Sigmoid colon (tissue), 7 donors: ENCODE measurements around the gene WSB1. TPM values are rescaled to one million over a fixed set of nuclear protein-coding genes. Genes with fewer than 3 reads are reported as not detected.
"Not testable (repeated sequence)": the region's sequence is repeated elsewhere in the genome, so short reads cannot be mapped to it uniquely, and the experiment has no call there.

Experiments
- DNase-seq: peaks from one replicate; pipeline ENCODE4 v3.0.0-alpha.2; 2019
- H3K27ac ChIP-seq, 4 donors: fragments of 200-600 bp; sonication (generic); one replicate each; pipeline ENCODE4 v1.5.1; 2016 to 2019; ENCODE audit warnings: mild to moderate bottlenecking in 1 of 4
- H3K27me3 ChIP-seq, 3 donors: fragments of 200-600 bp; sonication (generic); one replicate each; pipeline ENCODE4 v1.5.1; 2019; ENCODE audit warnings: mild to moderate bottlenecking in 1 of 3
- H3K36me3 ChIP-seq, 4 donors: fragments of 200-600 bp; sonication (generic); one replicate each; pipeline ENCODE4 v1.5.1; 2016 to 2019
- H3K4me1 ChIP-seq, 4 donors: fragments of 200-600 bp; sonication (generic); one replicate each; pipeline ENCODE4 v1.5.1; 2017 to 2019
- H3K4me3 ChIP-seq, 4 donors: fragments of 200-600 bp; sonication (generic); one replicate each; pipeline ENCODE4 v1.5.1; 2017 to 2019; ENCODE audit warnings: mild to moderate bottlenecking in 2 of 4, moderate library complexity in 1 of 4
- H3K9me3 ChIP-seq, 4 donors: fragments of 200-600 bp in 3 of 4; sonication (generic) in 3 of 4; one replicate each; pipeline versions ENCODE4 v1.5.1 to v1.6.1; 2013 to 2019
- CTCF ChIP-seq, 4 experiments: fragments of 450-650 bp in 3 of 4; fragments of 200-600 bp in 1 of 4; IDR thresholded peaks; one replicate each; pipeline ENCODE4 v1.5.1; 2016 to 2019; ENCODE audit warnings: antibody characterized with exemption in 4 of 4, mild to moderate bottlenecking in 3 of 4, moderate library complexity in 2 of 4
- EP300 ChIP-seq, 4 donors: sonication (generic); formaldehyde crosslinking; IDR thresholded peaks; one replicate each; pipeline ENCODE4 v1.6.1; 2017; ENCODE audit warnings: antibody characterized with exemption in 4 of 4
- POLR2A ChIP-seq, 2 donors: fragments of 450-650 bp; IDR thresholded peaks; one replicate each; pipeline ENCODE4 v1.6.1; 2016; ENCODE audit warnings: antibody characterized with exemption in 2 of 2, mild to moderate bottlenecking in 2 of 2, moderate library complexity in 2 of 2
- POLR2AphosphoS5 ChIP-seq, 4 donors: sonication (generic); formaldehyde crosslinking; IDR thresholded peaks; one replicate each; pipeline ENCODE4 v1.6.1; 2017; ENCODE audit warnings: antibody characterized with exemption in 4 of 4
- WGBS, 2 donors: extraction: QIAGEN DNeasy Blood & Tissue Kit; methylation state at CpG; one replicate each; pipeline ENCODE4 v1.1.7; 2013; 5-methylcytosine and 5-hydroxymethylcytosine counted together
- intact Hi-C: fragments of 100-400 bp; cut with DNase I; formaldehyde crosslinking; loops from one replicate; pipeline ENCODE4 v1.15.1; 2023
- polyA plus RNA-seq, 3 donors: library from polyadenylated mRNA; stranded (reverse); fragments of 200-250 nt; gene quantifications; one replicate each; pipeline ENCODE4 v1.2.3, GENCODE V29; 2013
- total RNA-seq, 4 donors: library from RNA; depleted of rRNA; stranded (reverse); fragments of >200 nt; gene quantifications; one replicate each; pipeline ENCODE4 v1.1.0, GENCODE V29; 2016
- donor health status: healthy with polysubstance abuse.
- donor health status: Bipolar disorder and iron deficiency.
- donor health status: healthy.

WSB1 gene
- total and polyA plus RNA-seq, 7 donors, result 23.4 to 240 (median 111) TPM

GRCh38 chr17:27247071-27247957, 46.6 kb upstream of the WSB1 start:
- H3K4me1 ChIP-seq, result peaks cover 0 to 52% (median 45%) of the 10 kb centered on the region in 4 donors
- TF ChIP-seq EP300 (IDR thresholded peaks at IDR 0.05), result peak in 2 of 4 donors; percentile 50 to 57
- TF ChIP-seq POLR2A (IDR thresholded peaks at IDR 0.05), result no peak
- TF ChIP-seq POLR2AphosphoS5 (IDR thresholded peaks at IDR 0.05), result peak; percentile 36 to 85 (median 68)
- no peaks in the 10 kb centered on the region for H3K9me3 ChIP-seq
- 12 to 47% methylated on average over 7 of the region's 7 CpGs for WGBS, 2 donors
- DNase-seq, result peak; percentile 87
- intact Hi-C loops, result no loop called here
- H3K27ac ChIP-seq, result peak overlapping the region; percentile 43 to 84 (median 83)
- no peaks in the 10 kb centered on the region for H3K27me3 ChIP-seq
- H3K36me3 ChIP-seq, result no peaks in the 10 kb centered on the region
- no peak overlapping the region for H3K4me3 ChIP-seq

- intact Hi-C loops, result no loop called here
- WGBS, 2 donors, result 47 to 87% methylated on average over 3 of the region's 3 CpGs
- TF ChIP-seq EP300 (IDR thresholded peaks at IDR 0.05) (no peak), POLR2AphosphoS5 (IDR thresholded peaks at IDR 0.05) (no peak), CTCF (IDR thresholded peaks at IDR 0.05) (no peak), POLR2A (IDR thresholded peaks at IDR 0.05) (no peak)
- no peaks in the 10 kb centered on the region for H3K36me3 ChIP-seq
- H3K9me3 ChIP-seq, result no peaks in the 10 kb centered on the region
- H3K27me3 ChIP-seq, result no peaks in the 10 kb centered on the region
- H3K4me1 ChIP-seq, result peaks cover 0 to 47% (median 42%) of the 10 kb centered on the region in 4 donors
- no peak overlapping the region for H3K4me3 ChIP-seq
- peak overlapping the region; percentile 43 to 84 (median 83) for H3K27ac ChIP-seq
- DNase-seq, result no peak
These were observed 46.0 kb upstream of the WSB1 start for GRCh38 chr17:27247958-27248342.

- H3K36me3 ChIP-seq, DNase-seq, H3K4me3 ChIP-seq, H3K9me3 ChIP-seq, intact Hi-C loops, H3K27me3 ChIP-seq: not testable (repeated sequence)
- Histone ChIP-seq H3K4me1 (peaks cover 0 to 30% (median 25%) of the 10 kb centered on the region in 4 donors), H3K27ac (peak overlapping the region in 3 of 4 donors; percentile 10 to 54 (median 11))
- 71 to 84% methylated on average over 1 of the region's 1 CpG for WGBS, 2 donors
These were observed 43.1 kb upstream of the WSB1 start for GRCh38 chr17:27250791-27251190.

GRCh38 chr17:27254802-27255201, 39.1 kb upstream of the WSB1 start:
- H3K36me3 ChIP-seq, H3K4me3 ChIP-seq, intact Hi-C loops, H3K27me3 ChIP-seq, H3K9me3 ChIP-seq, DNase-seq, H3K27ac ChIP-seq: not testable (repeated sequence)
- H3K4me1 ChIP-seq, result peaks cover 0 to 27% (median 15%) of the 10 kb centered on the region in 4 donors
- 76 to 86% methylated on average over 4 of the region's 4 CpGs for WGBS, 2 donors

GRCh38 chr17:27256225-27257030, 37.5 kb upstream of the WSB1 start:
- no peaks in the 10 kb centered on the region for H3K9me3 ChIP-seq
- no peaks in the 10 kb centered on the region for H3K36me3 ChIP-seq
- peaks cover 0 to 21% (median 15%) of the 10 kb centered on the region in 4 donors for H3K4me1 ChIP-seq
- DNase-seq, result no peak
- TF ChIP-seq POLR2A (IDR thresholded peaks at IDR 0.05) (no peak), POLR2AphosphoS5 (IDR thresholded peaks at IDR 0.05) (peak in 3 of 4 donors; percentile 50 to 63 (median 61)), EP300 (IDR thresholded peaks at IDR 0.05) (peak in 2 of 4 donors; percentile 12 to 46)
- intact Hi-C loops, result no loop called here
- no peaks in the 10 kb centered on the region for H3K27me3 ChIP-seq
- H3K4me3 ChIP-seq, result no peak overlapping the region
- 63 to 67% methylated on average over 5 of the region's 5 CpGs for WGBS, 2 donors
- H3K27ac ChIP-seq, result peak overlapping the region; percentile 65 to 82 (median 76)

- peak overlapping the region; percentile 65 to 82 (median 76) for H3K27ac ChIP-seq
- intact Hi-C loops, result no loop called here
These were observed 36.9 kb upstream of the WSB1 start for GRCh38 chr17:27257031-27257357.

More at GRCh38 chr17:27257031-27257357, 36.9 kb upstream of the WSB1 start:
- Histone ChIP-seq H3K36me3 (no peaks in the 10 kb centered on the region), H3K4me3 (no peak overlapping the region), H3K27me3 (no peaks in the 10 kb centered on the region), H3K4me1 (peaks cover 0 to 21% (median 15%) of the 10 kb centered on the region in 4 donors), H3K9me3 (no peaks in the 10 kb centered on the region)
- no peak for DNase-seq
- TF ChIP-seq POLR2AphosphoS5 (IDR thresholded peaks at IDR 0.05) (no peak), CTCF (IDR thresholded peaks at IDR 0.05) (no peak), POLR2A (IDR thresholded peaks at IDR 0.05) (no peak), EP300 (IDR thresholded peaks at IDR 0.05) (no peak)
- 80 to 84% methylated on average over 4 of the region's 4 CpGs for WGBS, 2 donors
